Thyroid gland (tissue), 4 donors: ENCODE results near the gene MVP. TPM values are rescaled to one million over a fixed set of nuclear protein-coding genes. Genes with fewer than 3 reads are reported as not detected.
A peak's percentile ranks its signal among the peaks of the same experiment; 100 is the strongest.

ENCODE experiments used
- DNase-seq, 2 donors: peaks; one replicate each; pipeline ENCODE4 v3.0.0-alpha.2; 2019
- H3K27ac ChIP-seq, 3 donors: fragments of 200-600 bp; sonication (generic); 1 replicate in 2 of 3; 2 replicates in 1 of 3; pipeline ENCODE4 v1.5.1; 2016 to 2019; ENCODE audit warnings: mild to moderate bottlenecking in 1 of 3, moderate library complexity in 1 of 3
- H3K27me3 ChIP-seq: fragments of 200-600 bp; sonication (generic); one replicate; pipeline ENCODE4 v1.5.1; 2019
- H3K36me3 ChIP-seq, 2 donors: fragments of 200-600 bp; sonication (generic); one replicate each; pipeline ENCODE4 v1.5.1; 2016 to 2019
- H3K4me1 ChIP-seq, 2 donors: fragments of 200-600 bp; sonication (generic); one replicate each; pipeline ENCODE4 v1.5.1; 2017 to 2019
- H3K4me3 ChIP-seq, 3 donors: fragments of 200-600 bp; sonication (generic); replicated peaks in 1 of 3; 1 replicate in 2 of 3; 2 replicates in 1 of 3; pipeline ENCODE4 v1.5.1; 2016; ENCODE audit warnings: mild to moderate bottlenecking in 1 of 3
- H3K9me3 ChIP-seq: fragments of 200-600 bp; sonication (generic); one replicate; pipeline ENCODE4 v1.5.1; 2017
- CTCF ChIP-seq, 6 experiments: fragments of 200-600 bp in 3 of 6; fragments of 450-650 bp in 3 of 6; sonication (generic) in 3 of 6; IDR thresholded peaks; one replicate each; pipeline ENCODE4 v1.5.1; 2016 to 2019; ENCODE audit warnings: antibody characterized with exemption in 6 of 6, mild to moderate bottlenecking in 2 of 6, inconsistent platforms in 1 of 6, moderate library complexity in 1 of 6
- POLR2A ChIP-seq, 2 donors: fragments of 450-650 bp; IDR thresholded peaks; one replicate each; pipeline ENCODE4 v1.6.1; 2017; ENCODE audit warnings: antibody characterized with exemption in 2 of 2, mild to moderate bottlenecking in 2 of 2, moderate library complexity in 1 of 2
- WGBS, 2 donors: methylation state at CpG; one replicate each; pipeline ENCODE4 v1.1.5; 2017; 5-methylcytosine and 5-hydroxymethylcytosine counted together
- intact Hi-C: fragments of 100-400 bp; cut with DNase I; formaldehyde crosslinking; loops from one replicate; pipeline ENCODE4 v1.15.1; 2023
- total RNA-seq, 4 donors: library from RNA; depleted of rRNA; stranded (reverse); fragments of >200 nt; gene quantifications; one replicate each; pipeline ENCODE4 v1.2.3, GENCODE V29; 2016

Gene MVP
- total RNA-seq, 4 donors from 2014 or later, result 70.1 to 127 (median 90.6) TPM

GRCh38 chr16:29845656-29846055 lies 25.4 kb downstream of the MVP start:
- H3K4me1 ChIP-seq, result peaks cover 0 to 8% of the 10 kb centered on the region in 2 donors
- no peak for TF ChIP-seq POLR2A (IDR thresholded peaks at IDR 0.05)
- TF ChIP-seq CTCF (IDR thresholded peaks at IDR 0.05), result no peak
- no peak overlapping the region for H3K4me3 ChIP-seq
- peaks cover 40 to 60% of the 10 kb centered on the region in 2 donors for H3K36me3 ChIP-seq
- H3K27me3 ChIP-seq, result no peaks in the 10 kb centered on the region
- H3K27ac ChIP-seq, result no peak overlapping the region
- intact Hi-C loops, result no loop called here
- peak; percentile 70 to 74 for DNase-seq
- WGBS, 2 donors, result 61 to 69% methylated on average over 7 to 14 of the region's 18 CpGs
- H3K9me3 ChIP-seq, result no peaks in the 10 kb centered on the region

GRCh38 chr16:29848420-29849297 lies 28.4 kb downstream of the MVP start:
- no peak overlapping the region for H3K27ac ChIP-seq
- peak; percentile 33 to 83 (median 58) for TF ChIP-seq CTCF (IDR thresholded peaks at IDR 0.05)
- no peak for TF ChIP-seq POLR2A (IDR thresholded peaks at IDR 0.05)
- H3K27me3 ChIP-seq, result no peaks in the 10 kb centered on the region
- no peaks in the 10 kb centered on the region for H3K9me3 ChIP-seq
- peaks cover 22 to 36% of the 10 kb centered on the region in 2 donors for H3K36me3 ChIP-seq
- peak; percentile 49 to 68 for DNase-seq
- 70 to 78% methylated on average over 7 to 9 of the region's 15 CpGs for WGBS, 2 donors
- intact Hi-C loops, result no loop called here
- no peak overlapping the region for H3K4me3 ChIP-seq
- peaks cover 0 to 8% of the 10 kb centered on the region in 2 donors for H3K4me1 ChIP-seq

- 37 to 41% methylated on average over 5 of the region's 5 CpGs for WGBS, 2 donors
- DNase-seq, result peak; percentile 68 to 71
- H3K4me1 ChIP-seq, result peaks cover 0 to 8% of the 10 kb centered on the region in 2 donors
- no peak overlapping the region for H3K4me3 ChIP-seq
- no peaks in the 10 kb centered on the region for H3K27me3 ChIP-seq
- intact Hi-C loops, result no loop called here
- no peak overlapping the region for H3K27ac ChIP-seq
- peaks cover 21 to 31% of the 10 kb centered on the region in 2 donors for H3K36me3 ChIP-seq
- H3K9me3 ChIP-seq, result no peaks in the 10 kb centered on the region
- no peak for TF ChIP-seq POLR2A (IDR thresholded peaks at IDR 0.05)
- no peak for TF ChIP-seq CTCF (IDR thresholded peaks at IDR 0.05)
Measured at GRCh38 chr16:29849505-29849904, 29.2 kb downstream of the MVP start.

- TF ChIP-seq CTCF (IDR thresholded peaks at IDR 0.05) (no peak), POLR2A (IDR thresholded peaks at IDR 0.05) (no peak)
- H3K27me3 ChIP-seq, result no peaks in the 10 kb centered on the region
- H3K9me3 ChIP-seq, result no peaks in the 10 kb centered on the region
- peaks cover 12 to 16% of the 10 kb centered on the region in 2 donors for H3K36me3 ChIP-seq
- no peak for DNase-seq
- peaks cover 0 to 8% of the 10 kb centered on the region in 2 donors for H3K4me1 ChIP-seq
- H3K27ac ChIP-seq, result no peak overlapping the region
- H3K4me3 ChIP-seq, result no peak overlapping the region
- WGBS, 2 donors, result 87 to 97% methylated on average over 3 of the region's 3 CpGs
- intact Hi-C loops, result no loop called here
Measured at GRCh38 chr16:29850998-29851397, 30.7 kb downstream of the MVP start.

- peaks cover 2% of the 10 kb centered on the region in 2 donors for H3K36me3 ChIP-seq
- H3K4me3 ChIP-seq, result no peak overlapping the region
- H3K27ac ChIP-seq, result no peak overlapping the region
- H3K9me3 ChIP-seq, result no peaks in the 10 kb centered on the region
- no peak for DNase-seq
- 52 to 55% methylated on average over 7 of the region's 7 CpGs for WGBS, 2 donors
- H3K27me3 ChIP-seq, result no peaks in the 10 kb centered on the region
- H3K4me1 ChIP-seq, result peaks cover 0 to 8% of the 10 kb centered on the region in 2 donors
- intact Hi-C loops, result no loop called here
- no peak for TF ChIP-seq POLR2A (IDR thresholded peaks at IDR 0.05)
- TF ChIP-seq CTCF (IDR thresholded peaks at IDR 0.05), result no peak
Measured at GRCh38 chr16:29852654-29853053, 32.4 kb downstream of the MVP start.
